Measurements from ENCODE around the gene ZSWIM3.

GRCh38 chr20:45850238-45850637 is 7.2 kb upstream of the ZSWIM3 start:
- TF ChIP-seq CTCF (IDR thresholded peaks at IDR 0.05) (no peak), POLR2A (IDR thresholded peaks at IDR 0.05) (no peak), POLR2AphosphoS5 (IDR thresholded peaks at IDR 0.05) (no peak), EP300 (IDR thresholded peaks at IDR 0.05) (no peak)
